ENCODE measurements around the gene GUCY1A1. TPM values are rescaled to one million over a fixed set of nuclear protein-coding genes. Genes with fewer than 3 reads are reported as not detected.

The GUCY1A1 gene
- total and polyA plus RNA-seq, 11 donors: 7.7 to 103 (median 63.6) TPM

GRCh38 chr4:155724731-155725130, 58.1 kb downstream of the GUCY1A1 start:
- Histone ChIP-seq H3K27ac (no peak overlapping the region), H3K27me3 (no peaks in the 10 kb centered on the region), H3K36me3 (peaks cover 0 to 88% (median 7%) of the 10 kb centered on the region in 9 donors), H3K9me3 (no peaks in the 10 kb centered on the region), H3K4me1 (no peaks in the 10 kb centered on the region), H3K4me3 (no peak overlapping the region)
- ATAC-seq (no peak), DNase-seq (no peak)
- intact Hi-C loops (cut with DNase I): no loop called here
- no peak for TF ChIP-seq POLR2A (IDR thresholded peaks at IDR 0.05)
- no peak for TF ChIP-seq CTCF (IDR thresholded peaks at IDR 0.05)
- WGBS, 4 donors: 62 to 75% (median 72%) methylated on average over 3 of the region's 3 CpGs

GRCh38 chr4:155734065-155734464, 67.4 kb downstream of the GUCY1A1 start:
- Histone ChIP-seq H3K36me3 (peaks cover 0 to 29% (median 0%) of the 10 kb centered on the region in 9 donors), H3K9me3 (no peaks in the 10 kb centered on the region), H3K27me3 (no peaks in the 10 kb centered on the region), H3K4me1 (peaks cover 0 to 20% (median 3%) of the 10 kb centered on the region in 12 donors), H3K4me3 (no peak overlapping the region), H3K27ac (no peak overlapping the region)
- TF ChIP-seq POLR2A (IDR thresholded peaks at IDR 0.05): no peak
- TF ChIP-seq CTCF (IDR thresholded peaks at IDR 0.05): no peak
- ATAC-seq (peak in 1 of 4 donors; percentile 24), DNase-seq (peak in 3 of 5 donors; percentile 27 to 43 (median 34))
- WGBS, 4 donors: 74 to 90% (median 79%) methylated on average over 3 of the region's 3 CpGs
- intact Hi-C loops (cut with DNase I): no loop called here

GRCh38 chr4:155734951-155735350, 68.3 kb downstream of the GUCY1A1 start:
- WGBS, 4 donors: 87 to 98% (median 91%) methylated on average over 1 of the region's 1 CpG

GRCh38 chr4:155735496-155735895, 68.8 kb downstream of the GUCY1A1 start:
- TF ChIP-seq CTCF (IDR thresholded peaks at IDR 0.05): no peak
- no peak for TF ChIP-seq POLR2A (IDR thresholded peaks at IDR 0.05)
- peaks cover 0 to 20% (median 3%) of the 10 kb centered on the region in 12 donors for H3K4me1 ChIP-seq
- no peak overlapping the region for H3K4me3 ChIP-seq
- no peaks in the 10 kb centered on the region for H3K9me3 ChIP-seq
- no peak for ATAC-seq
- intact Hi-C loops (cut with DNase I): no loop called here
- H3K36me3 ChIP-seq: peaks cover 0 to 17% (median 0%) of the 10 kb centered on the region in 9 donors
- H3K27me3 ChIP-seq: no peaks in the 10 kb centered on the region
- no peak for DNase-seq
- peak overlapping the region in 1 of 12 donors; percentile 7 for H3K27ac ChIP-seq

More at GRCh38 chr4:155734951-155735350, 68.3 kb downstream of the GUCY1A1 start:
- Histone ChIP-seq H3K4me3 (no peak overlapping the region), H3K9me3 (no peaks in the 10 kb centered on the region), H3K27me3 (no peaks in the 10 kb centered on the region), H3K4me1 (peaks cover 0 to 20% (median 3%) of the 10 kb centered on the region in 12 donors), H3K27ac (no peak overlapping the region), H3K36me3 (peaks cover 0 to 22% (median 0%) of the 10 kb centered on the region in 9 donors)
- DNase-seq (no peak), ATAC-seq (no peak)
- intact Hi-C loops (cut with DNase I): no loop called here
- TF ChIP-seq POLR2A (IDR thresholded peaks at IDR 0.05): no peak
- no peak for TF ChIP-seq CTCF (IDR thresholded peaks at IDR 0.05)
